ENCODE data around the gene S100A7. TPM values are rescaled to one million over a fixed set of nuclear protein-coding genes. Genes with fewer than 3 reads are reported as not detected.

S100A7 gene
- polyA plus RNA-seq, 3 donors: not detected

- Histone ChIP-seq H3K27ac (ENCODE audit: low read depth in 1 of 2, low read length in 2 of 2) (no peak overlapping the region), H4K20me1 (ENCODE audit: insufficient read depth, low read length) (no peaks in the 10 kb centered on the region), H3K79me2 (ENCODE audit: insufficient read depth, low read length) (no peaks in the 10 kb centered on the region), H3K9me3 (replicated peaks in 1 of 2; ENCODE audit: control insufficient read depth in 1 of 2, insufficient read depth in 1 of 2, low read length in 2 of 2) (no peaks in the 10 kb centered on the region), H3K9ac (ENCODE audit: insufficient read depth, low read length, poor library complexity, severe bottlenecking) (no peak overlapping the region), H2AFZ (ENCODE audit: insufficient read depth, low read depth, low read length, poor library complexity, severe bottlenecking) (no peak overlapping the region), H3K4me3 (replicated peaks in 1 of 3; ENCODE audit: low read depth in 2 of 3, low read length in 3 of 3) (no peak overlapping the region), H3K36me3 (replicated peaks in 1 of 2; ENCODE audit: control insufficient read depth in 1 of 2, insufficient read depth in 2 of 2, low read length in 2 of 2) (no peaks in the 10 kb centered on the region), H3K4me1 (ENCODE audit: control insufficient read depth in 1 of 2, insufficient read depth in 2 of 2, low read length in 2 of 2) (peaks cover 13 to 17% of the 10 kb centered on the region in 2 donors), H3K27me3 (ENCODE audit: control insufficient read depth in 2 of 2, insufficient read depth in 2 of 2, low read length in 2 of 2) (no peaks in the 10 kb centered on the region), H3K4me2 (replicated peaks; ENCODE audit: extremely low read depth, low read length, poor library complexity, severe bottlenecking) (no peak overlapping the region)
- Mint-ChIP-seq H3K27me3 (ENCODE audit: low read depth in 3 of 3) (peaks cover 6 to 20% (median 6%) of the 10 kb centered on the region in 3 donors), H3K4me3 (no peak overlapping the region), H3K9me3 (peaks cover 0 to 2% (median 0%) of the 10 kb centered on the region in 7 donors), H3K4me1 (peaks cover 10% of the 10 kb centered on the region), H3K27ac (no peak overlapping the region), H3K36me3 (no peaks in the 10 kb centered on the region)
- intact Hi-C loops (cut with micrococcal nuclease): no loop called here
- no CpG with 5 or more reads among the region's 2 CpGs for WGBS (ENCODE audit: insufficient coverage)
- no peak for TF ChIP-seq CTCF (IDR thresholded peaks at IDR 0.05)
- DNase-seq: no peak
Measured at GRCh38 chr1:153487707-153488106, 27.3 kb upstream of the S100A7 start.

- WGBS (ENCODE audit: insufficient coverage): 100% methylated on average over 1 of the region's 2 CpGs
Measured at GRCh38 chr1:153485863-153486262, 25.4 kb upstream of the S100A7 start.

More at GRCh38 chr1:153485863-153486262, 25.4 kb upstream of the S100A7 start:
- no peak overlapping the region for H3K9ac ChIP-seq (ENCODE audit: insufficient read depth, low read length, poor library complexity, severe bottlenecking)
- H3K4me1 ChIP-seq (ENCODE audit: control insufficient read depth in 1 of 2, insufficient read depth in 2 of 2, low read length in 2 of 2): peaks cover 6 to 9% of the 10 kb centered on the region in 2 donors
- H3K79me2 ChIP-seq (ENCODE audit: insufficient read depth, low read length): no peaks in the 10 kb centered on the region
- H3K4me3 Mint-ChIP-seq: no peak overlapping the region
- no peak for TF ChIP-seq CTCF (IDR thresholded peaks at IDR 0.05)
- H4K20me1 ChIP-seq (ENCODE audit: insufficient read depth, low read length): no peaks in the 10 kb centered on the region
- peaks cover 0 to 2% of the 10 kb centered on the region in 2 donors for H3K27me3 ChIP-seq (ENCODE audit: control insufficient read depth in 2 of 2, insufficient read depth in 2 of 2, low read length in 2 of 2)
- peaks cover 0 to 2% (median 0%) of the 10 kb centered on the region in 7 donors for H3K9me3 Mint-ChIP-seq
- H2AFZ ChIP-seq (ENCODE audit: insufficient read depth, low read depth, low read length, poor library complexity, severe bottlenecking): no peak overlapping the region
- no peak for DNase-seq
- H3K27me3 Mint-ChIP-seq (ENCODE audit: low read depth in 3 of 3): peaks cover 12 to 25% (median 16%) of the 10 kb centered on the region in 3 donors
- H3K4me3 ChIP-seq (replicated peaks in 1 of 3; ENCODE audit: low read depth in 2 of 3, low read length in 3 of 3): no peak overlapping the region
- no peaks in the 10 kb centered on the region for H3K9me3 ChIP-seq (replicated peaks in 1 of 2; ENCODE audit: control insufficient read depth in 1 of 2, insufficient read depth in 1 of 2, low read length in 2 of 2)
- intact Hi-C loops (cut with micrococcal nuclease): no loop called here
- no peaks in the 10 kb centered on the region for H3K36me3 ChIP-seq (replicated peaks in 1 of 2; ENCODE audit: control insufficient read depth in 1 of 2, insufficient read depth in 2 of 2, low read length in 2 of 2)
- H3K4me1 Mint-ChIP-seq: peaks cover 6% of the 10 kb centered on the region
- no peaks in the 10 kb centered on the region for H3K36me3 Mint-ChIP-seq
- no peak overlapping the region for H3K27ac ChIP-seq (ENCODE audit: low read depth in 1 of 2, low read length in 2 of 2)
- no peak overlapping the region for H3K27ac Mint-ChIP-seq
- H3K4me2 ChIP-seq (replicated peaks; ENCODE audit: extremely low read depth, low read length, poor library complexity, severe bottlenecking): no peak overlapping the region

Measured in CD14-positive monocyte (primary cell).